DOHH2 (cell line): ENCODE data around the gene CLIC5.

ENCODE experiments used
- CTCF ChIP-seq: fragments of 200-600 bp; sonication (generic); IDR thresholded peaks from one replicate; pipeline ENCODE4 v1.5.1; 2014; ENCODE audit warnings: antibody characterized with exemption, mild to moderate bottlenecking, low read depth, low read length; ENCODE audit not compliant: poor library complexity, severe bottlenecking
- EZH2phosphoT487 ChIP-seq: fragments of 200-600 bp; sonication (generic); IDR thresholded peaks from 2 replicates; pipeline ENCODE4 v1.6.1; 2017; ENCODE audit warnings: borderline replicate concordance, mild to moderate bottlenecking, antibody characterized with exemption, low read length, moderate library complexity, mixed read lengths

DNA sequence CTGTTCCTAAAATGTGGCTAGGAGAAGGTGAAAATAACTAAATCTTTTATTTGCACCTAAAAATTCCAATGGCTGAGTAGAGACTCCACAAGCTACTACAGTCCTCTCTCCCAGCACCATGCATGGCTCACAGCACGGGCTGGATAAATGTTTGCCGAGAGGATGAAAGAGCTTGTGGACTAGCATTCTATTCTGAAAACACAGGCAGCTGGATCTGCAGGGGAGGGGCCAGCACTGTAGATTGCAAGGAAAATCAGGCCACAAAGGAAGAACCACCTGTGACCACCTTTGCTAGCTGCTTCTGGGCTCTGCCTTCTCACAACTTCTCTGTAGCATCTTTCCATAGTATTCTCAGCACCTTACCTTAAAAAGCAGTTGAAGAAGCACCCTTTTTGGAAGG lies 46.6 kb downstream of the CLIC5 start:
- TF ChIP-seq CTCF (no peak), EZH2phosphoT487 (no peak)
